Esophagus squamous epithelium (tissue), 4 donors: Measurements from ENCODE around the gene ACSS3.

Experiments
- CTCF ChIP-seq, 6 experiments: fragments of 450-650 bp in 4 of 6; fragments of 200-600 bp in 2 of 6; sonication (generic) in 2 of 6; IDR thresholded peaks; one replicate each; pipeline ENCODE4 v1.5.1; 2016 to 2019; ENCODE audit warnings: antibody characterized with exemption in 6 of 6, mild to moderate bottlenecking in 4 of 6, moderate library complexity in 4 of 6
- POLR2A ChIP-seq, 4 donors: fragments of 450-650 bp; IDR thresholded peaks; one replicate each; pipeline ENCODE4 v1.6.1; 2017; ENCODE audit warnings: antibody characterized with exemption in 4 of 4, mild to moderate bottlenecking in 4 of 4, moderate library complexity in 3 of 4

- TF ChIP-seq CTCF (IDR thresholded peaks at IDR 0.05) (no peak), POLR2A (IDR thresholded peaks at IDR 0.05) (no peak)
Measured at GRCh38 chr12:81253360-81253759, 175.5 kb downstream of the ACSS3 start.
